HG03565 (cell line): ENCODE measurements around the gene NTNG2.
"Not testable (repeated sequence)": the region's sequence is repeated elsewhere in the genome, so short reads cannot be mapped to it uniquely, and the experiment has no call there.

ENCODE experiments used
- ATAC-seq: cut with Tn5 transposase; IDR thresholded peaks from one replicate; pipeline ENCODE4 v1.9.1; 2021; ENCODE audit warnings: mild to moderate bottlenecking, moderate library complexity; ENCODE audit not compliant: unreplicated experiment

The NTNG2 gene, protein sequence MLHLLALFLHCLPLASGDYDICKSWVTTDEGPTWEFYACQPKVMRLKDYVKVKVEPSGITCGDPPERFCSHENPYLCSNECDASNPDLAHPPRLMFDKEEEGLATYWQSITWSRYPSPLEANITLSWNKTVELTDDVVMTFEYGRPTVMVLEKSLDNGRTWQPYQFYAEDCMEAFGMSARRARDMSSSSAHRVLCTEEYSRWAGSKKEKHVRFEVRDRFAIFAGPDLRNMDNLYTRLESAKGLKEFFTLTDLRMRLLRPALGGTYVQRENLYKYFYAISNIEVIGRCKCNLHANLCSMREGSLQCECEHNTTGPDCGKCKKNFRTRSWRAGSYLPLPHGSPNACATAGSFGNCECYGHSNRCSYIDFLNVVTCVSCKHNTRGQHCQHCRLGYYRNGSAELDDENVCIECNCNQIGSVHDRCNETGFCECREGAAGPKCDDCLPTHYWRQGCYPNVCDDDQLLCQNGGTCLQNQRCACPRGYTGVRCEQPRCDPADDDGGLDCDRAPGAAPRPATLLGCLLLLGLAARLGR

GRCh38 chr9:132161743-132162184 is at the start of gene NTNG2:
Gene NTNG2 (plus strand): TSS chr9:132162058. CDS start chr9:132166832, 4,774 bp downstream.
- no peak for ATAC-seq

- no peak for ATAC-seq
Observed at GRCh38 chr9:132114102-132114707, 47.7 kb upstream of the NTNG2 start.

GRCh38 chr9:132116583-132116982 is 45.3 kb upstream of the NTNG2 start:
- no peak for ATAC-seq

DNA sequence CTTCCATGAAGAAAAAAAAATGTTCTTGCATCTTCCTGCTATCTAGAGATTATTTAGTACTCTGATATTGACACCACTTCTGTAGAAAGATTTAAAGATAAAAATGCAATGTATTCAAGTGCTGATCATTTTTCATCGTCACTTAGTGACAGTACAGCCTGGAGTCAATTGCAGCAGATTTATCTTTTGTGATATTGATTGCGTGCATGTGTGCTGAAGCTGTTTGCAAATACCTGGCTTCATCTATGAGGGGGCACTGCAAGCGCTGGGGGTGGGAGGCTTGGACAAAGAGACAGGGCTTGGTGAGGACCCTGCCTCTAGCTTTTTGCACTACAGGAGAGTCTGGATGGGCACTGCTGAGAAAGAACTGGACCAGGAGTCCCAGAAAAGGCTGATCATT is 44.2 kb upstream of the NTNG2 start:
- ATAC-seq: no peak

DNA sequence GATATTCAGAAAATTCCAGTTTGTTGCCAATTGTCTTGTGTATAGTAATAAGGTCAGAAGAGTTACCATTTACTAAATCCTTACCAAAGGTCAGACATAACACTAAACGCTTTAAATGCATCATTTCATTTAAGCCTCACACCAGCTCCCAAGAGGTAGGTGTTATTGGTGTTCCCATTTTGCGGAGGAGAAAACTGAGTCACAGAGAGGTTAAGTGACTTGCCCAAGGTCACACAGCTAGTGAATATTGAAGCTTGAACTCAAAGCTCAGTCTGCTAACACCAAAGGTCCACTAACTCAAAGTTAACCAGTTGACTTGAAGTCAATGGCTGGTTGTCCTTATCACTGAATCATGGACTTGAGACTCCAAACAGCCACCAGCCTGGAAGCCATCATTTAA is 40.8 kb upstream of the NTNG2 start:
- ATAC-seq: no peak

DNA sequence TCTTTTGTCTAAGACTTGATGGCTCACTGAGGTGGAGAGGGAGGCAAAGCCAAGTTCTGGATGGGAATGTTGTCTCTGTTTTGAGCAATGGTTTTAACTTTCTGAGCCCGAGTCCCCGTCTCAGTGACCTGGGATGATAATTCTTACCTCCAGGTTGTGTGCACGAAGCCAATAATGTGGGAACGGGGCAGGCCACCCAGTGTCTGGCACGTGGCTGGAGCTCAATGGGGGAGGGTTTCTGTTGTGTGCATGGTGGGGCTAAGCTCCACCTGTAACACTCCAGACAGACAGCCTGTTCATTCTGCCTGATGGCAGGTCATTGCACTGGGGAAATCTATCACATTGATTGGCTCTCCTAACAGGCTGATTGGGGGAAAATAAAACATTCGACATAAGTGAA is 37.1 kb upstream of the NTNG2 start:
- no peak for ATAC-seq

- ATAC-seq: no peak
Observed at GRCh38 chr9:132125361-132125760, 36.5 kb upstream of the NTNG2 start.

- no peak for ATAC-seq
Observed at GRCh38 chr9:132125944-132126679, 35.7 kb upstream of the NTNG2 start.

- ATAC-seq: no peak
Observed at GRCh38 chr9:132126680-132127236, 35.1 kb upstream of the NTNG2 start.

DNA sequence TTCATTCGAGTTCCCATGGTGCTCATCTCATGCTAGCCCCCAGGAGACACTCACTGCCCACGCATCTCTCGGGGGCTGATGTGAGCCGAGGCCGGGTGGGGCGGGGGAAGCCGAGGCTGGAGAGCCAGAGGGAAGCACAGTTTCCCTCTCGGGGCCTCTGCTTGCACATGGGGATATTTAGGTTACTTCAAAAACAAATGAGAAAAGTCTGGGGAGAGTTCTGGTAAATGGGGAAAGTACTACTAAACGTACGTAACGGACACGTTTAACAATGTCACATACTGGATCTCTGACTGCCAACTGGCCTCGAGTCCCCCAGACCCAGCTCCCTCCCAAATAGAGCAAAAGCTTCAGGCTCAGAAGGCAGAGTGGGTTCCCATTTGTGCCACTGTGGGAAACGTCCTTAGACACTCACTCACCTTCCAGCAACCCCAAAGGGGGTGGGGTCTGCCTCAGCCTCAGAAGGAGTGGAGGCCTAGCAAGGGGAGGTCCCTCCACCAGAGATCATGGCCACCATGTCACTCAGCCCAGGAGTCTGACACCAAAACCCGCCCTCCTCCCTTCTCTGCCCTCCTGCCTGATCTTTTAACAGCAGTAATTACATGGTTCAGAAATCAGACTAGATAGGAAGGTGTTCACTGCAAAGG is 33.8 kb upstream of the NTNG2 start:
- ATAC-seq: no peak

DNA sequence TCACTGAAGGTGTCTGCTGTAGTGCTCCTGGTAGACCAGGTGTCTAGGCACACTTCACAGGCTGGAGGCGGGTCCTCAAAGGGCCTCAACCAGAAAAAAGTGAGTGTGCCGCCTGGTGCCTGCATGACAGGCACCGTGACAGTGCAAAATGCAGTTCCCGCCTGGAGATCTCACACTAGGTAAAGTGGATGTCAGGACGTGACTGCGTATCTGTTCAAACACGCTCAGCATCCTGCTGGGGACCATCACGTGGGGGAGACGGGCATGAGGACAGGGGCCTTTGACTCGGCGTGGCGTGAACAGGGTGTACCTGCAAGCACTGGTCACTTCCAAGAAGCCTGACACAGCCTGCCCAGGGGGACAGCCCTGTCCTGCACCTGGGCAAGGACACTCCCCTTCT is 32.3 kb upstream of the NTNG2 start:
- ATAC-seq: no peak

DNA sequence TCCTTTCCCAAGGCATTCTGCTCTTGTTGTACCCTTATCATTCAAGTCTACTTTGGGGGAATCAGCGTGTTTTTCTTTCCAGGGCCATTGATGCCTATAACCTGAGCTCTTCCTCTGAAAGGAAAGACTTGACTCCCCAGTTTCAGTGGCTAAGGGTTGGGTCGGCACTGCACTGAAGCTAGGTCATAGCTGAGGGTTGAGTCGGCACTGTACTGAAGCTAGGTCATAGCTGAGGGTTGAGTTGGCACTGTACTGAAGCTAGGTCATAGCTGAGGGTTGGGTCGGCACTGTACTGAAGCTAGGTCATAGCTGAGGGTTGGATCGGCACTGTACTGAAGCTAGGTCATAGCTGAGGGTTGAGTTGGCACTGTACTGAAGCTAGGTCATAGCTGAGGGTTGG is 27.8 kb upstream of the NTNG2 start:
- not testable (repeated sequence) for ATAC-seq

DNA sequence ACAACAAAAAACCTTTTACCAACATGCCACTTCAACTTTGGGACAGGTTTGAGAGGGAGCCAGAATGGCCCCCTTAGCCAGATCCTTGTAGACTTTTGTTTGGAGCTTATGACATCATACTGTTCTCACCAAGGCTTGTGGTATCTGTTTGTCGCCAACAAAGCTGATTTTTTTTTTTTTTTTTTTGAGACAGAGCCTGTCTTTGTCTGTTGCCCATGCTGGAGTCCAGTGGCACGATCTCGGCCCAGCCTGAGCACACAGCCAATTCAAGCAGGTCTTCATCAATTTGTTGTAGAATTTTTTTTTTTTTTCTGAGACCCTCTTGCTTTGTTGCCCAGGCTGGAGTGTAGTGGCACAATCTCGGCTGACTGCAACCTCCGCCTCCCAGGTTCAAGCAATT is 26.4 kb upstream of the NTNG2 start:
- no peak for ATAC-seq

DNA sequence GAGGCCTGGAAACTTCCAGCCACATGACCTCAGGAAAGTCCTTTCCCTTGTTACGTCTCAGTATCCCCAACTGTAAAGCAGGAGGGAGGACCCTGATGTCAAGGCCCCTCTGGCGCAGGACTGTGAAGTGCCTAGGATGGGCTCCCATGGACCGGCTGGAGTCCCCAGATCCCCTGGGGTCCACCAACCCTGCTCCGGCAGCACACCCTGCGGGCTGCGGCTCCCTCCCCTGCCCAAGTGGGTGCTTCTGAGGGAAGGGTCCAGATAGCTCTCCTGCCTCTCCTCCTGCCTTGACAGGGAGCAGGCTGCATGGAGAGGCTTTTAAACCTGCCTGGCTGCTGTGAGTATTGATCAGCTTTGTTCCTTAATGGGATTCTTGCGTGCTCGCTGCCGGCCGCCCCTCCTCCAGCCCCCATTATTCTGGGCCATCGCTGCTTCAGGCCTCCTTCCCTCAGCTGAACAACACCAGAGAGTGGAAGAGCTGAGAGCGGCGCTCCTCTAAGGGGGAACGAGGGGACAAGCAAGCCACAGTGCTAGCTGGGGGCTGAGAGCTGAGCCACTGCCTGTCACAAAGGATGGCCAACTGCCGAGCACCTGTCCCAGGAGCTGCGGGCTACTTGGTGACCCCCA is 25.6 kb upstream of the NTNG2 start:
- no peak for ATAC-seq

DNA sequence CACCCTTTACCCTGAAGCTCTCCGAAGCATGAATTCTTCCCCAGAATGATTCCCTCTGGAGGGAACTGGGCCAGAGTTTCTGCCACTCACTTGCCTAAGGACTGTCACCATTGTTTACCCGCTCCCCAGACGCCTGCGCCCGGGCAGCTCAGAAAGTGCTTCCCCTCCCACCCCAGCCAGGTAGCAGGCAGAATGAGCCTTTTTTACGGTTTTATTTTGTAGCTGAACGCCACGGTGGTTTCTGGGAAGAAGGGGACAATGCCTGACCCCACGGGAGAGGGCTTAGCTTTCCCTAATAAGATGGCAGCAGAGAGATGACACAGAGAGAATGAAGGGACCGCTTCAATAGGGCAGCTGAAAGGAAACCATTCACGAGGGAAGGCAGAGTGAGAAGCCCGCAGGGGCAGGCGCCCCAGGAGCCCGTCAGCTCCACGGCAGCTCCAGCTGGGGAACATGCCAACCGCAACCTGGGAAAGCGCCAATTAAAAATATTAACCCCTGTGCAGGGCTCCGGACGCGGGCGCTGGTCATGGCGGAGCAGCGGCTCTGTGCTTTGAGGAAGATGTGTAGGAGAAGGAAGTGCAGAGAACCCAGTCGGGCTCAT is 20.4 kb upstream of the NTNG2 start:
- ATAC-seq: no peak

GRCh38 chr9:132141948-132142594 is 19.8 kb upstream of the NTNG2 start:
- ATAC-seq: no peak

DNA sequence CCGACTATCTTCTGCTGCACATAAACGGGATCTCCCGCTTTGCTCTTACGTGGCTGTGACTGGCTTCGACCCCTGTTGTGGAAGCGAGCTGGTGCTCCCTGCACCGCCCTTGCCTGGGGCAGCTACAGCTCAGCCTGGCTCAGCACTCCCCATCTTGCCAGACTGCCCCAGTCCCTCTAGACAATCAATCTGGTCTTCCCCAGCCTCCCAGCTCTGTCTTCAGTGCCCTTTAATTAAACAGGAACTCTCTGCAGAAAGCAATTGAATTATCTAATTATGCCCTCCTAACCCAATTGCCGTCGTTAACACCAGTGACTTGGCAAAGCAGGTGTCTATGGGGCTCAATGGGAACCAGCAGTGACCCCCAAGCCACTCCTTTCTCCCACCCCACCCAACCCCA is 18.9 kb upstream of the NTNG2 start:
- ATAC-seq: no peak

DNA sequence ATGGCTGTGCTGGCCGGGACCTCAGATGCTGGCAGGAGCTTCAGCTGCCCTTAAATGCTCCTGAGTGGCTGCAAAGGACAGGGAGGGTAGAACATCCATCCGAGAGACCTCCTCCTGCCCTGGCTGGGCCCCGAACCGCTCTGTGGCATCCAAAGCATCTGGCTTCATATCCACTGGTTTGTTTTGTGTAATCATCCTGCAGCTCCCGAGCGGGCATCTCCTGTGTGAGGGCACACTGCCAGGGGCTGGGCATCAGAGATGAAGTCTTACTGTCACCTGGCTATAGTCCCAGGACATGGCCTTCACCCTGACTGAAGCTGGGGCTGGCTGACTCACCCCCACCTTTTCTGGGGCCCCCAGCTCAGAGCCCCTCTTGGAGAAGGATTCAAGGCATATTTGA is 18.5 kb upstream of the NTNG2 start:
- no peak for ATAC-seq

GRCh38 chr9:132144708-132145365 is 17.0 kb upstream of the NTNG2 start:
- ATAC-seq: no peak
